Left cardiac atrium (tissue), 4 donors: ENCODE data around the gene EIPR1. TPM values are rescaled to one million over a fixed set of nuclear protein-coding genes. Genes with fewer than 3 reads are reported as not detected.
"Not testable (repeated sequence)": the region's sequence is repeated elsewhere in the genome, so short reads cannot be mapped to it uniquely, and the experiment has no call there.

Source experiments
- ATAC-seq, 2 donors: fragments of 200-7000 bp; cut with Tn5 transposase; one replicate each; pipeline ENCODE4 v1.9.1; 2020; ENCODE audit warnings: mild to moderate bottlenecking in 2 of 2, moderate library complexity in 2 of 2
- DNase-seq: peaks from one replicate; pipeline ENCODE4 v3.0.0-alpha.2; 2020
- intact Hi-C, 2 donors: fragments of 100-400 bp; cut with DNase I; formaldehyde crosslinking; loops; one replicate each; pipeline versions ENCODE4 v1.14.1 to v1.15.1; 2022 to 2023
- total RNA-seq, 2 donors: library from RNA; stranded (reverse); fragmentation: NEBNext Ultra II Directional; extraction: Animal tissue kit (Norgen Biotek cat#: 25700); gene quantifications; one replicate each; pipeline ENCODE4 v1.2.1, GENCODE V29; 2021
- donor health status: DM: no; HTN: yes; CAD: no.
- donor health status: DM: no; HTN: yes; CAD: no; lungs with severe emphysema.
- donor health status: DM: yes; HTN: yes; CAD: no.
- donor health status: Dilated cardiomyopathy.

The EIPR1 gene
- total RNA-seq, 2 donors from 2014 or later: 11.0 to 11.4 TPM

GRCh38 chr2:3298191-3298590, 79.4 kb downstream of the EIPR1 start:
- ATAC-seq (no peak), DNase-seq (no peak)
- intact Hi-C loops: no loop called here

- DNase-seq (no peak), ATAC-seq (no peak)
- intact Hi-C loops: no loop called here
Measured at GRCh38 chr2:3297523-3297922, 80.1 kb downstream of the EIPR1 start.

GRCh38 chr2:3296182-3296972, 81.2 kb downstream of the EIPR1 start:
- no peak for ATAC-seq
- no peak for DNase-seq
- intact Hi-C loops: no loop called here

GRCh38 chr2:3294493-3294892, 83.1 kb downstream of the EIPR1 start:
- intact Hi-C loops: no loop called here
- DNase-seq: no peak
- ATAC-seq: no peak

GRCh38 chr2:3294069-3294468, 83.5 kb downstream of the EIPR1 start:
- no peak for DNase-seq
- intact Hi-C loops: no loop called here
- no peak for ATAC-seq

GRCh38 chr2:3293221-3293620, 84.4 kb downstream of the EIPR1 start:
- intact Hi-C loops: no loop called here
- ATAC-seq: no peak

GRCh38 chr2:3292416-3292815, 85.2 kb downstream of the EIPR1 start:
- ATAC-seq (no peak), DNase-seq (no peak)
- intact Hi-C loops: no loop called here

More at GRCh38 chr2:3293221-3293620, 84.4 kb downstream of the EIPR1 start:
- DNase-seq: no peak

DNA sequence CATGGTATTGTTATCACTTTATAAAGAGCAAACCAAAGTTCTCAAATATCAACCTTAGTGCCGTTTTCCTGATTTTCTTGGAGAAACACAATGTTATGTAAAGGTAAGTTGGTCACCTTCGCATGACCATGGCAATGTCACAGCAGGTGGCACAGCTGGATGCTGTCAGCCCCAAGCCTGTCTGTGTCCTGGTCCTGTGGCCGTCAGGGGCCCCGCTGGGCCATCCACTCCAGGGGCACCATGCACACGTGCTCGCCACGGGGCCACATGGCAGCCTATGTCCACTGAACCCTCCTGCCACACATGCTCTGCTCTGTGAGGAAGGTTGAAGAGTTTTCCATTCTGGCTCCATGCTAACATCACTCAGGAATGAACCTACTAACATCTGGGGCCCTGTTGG, 85.9 kb downstream of the EIPR1 start:
- no peak for DNase-seq
- intact Hi-C loops: no loop called here

GRCh38 chr2:3291113-3291512, 86.5 kb downstream of the EIPR1 start:
- intact Hi-C loops: no loop called here
- no peak for DNase-seq
- ATAC-seq: no peak

More for the DNA sequence above, 85.9 kb downstream of the EIPR1 start:
- ATAC-seq: no peak

DNA sequence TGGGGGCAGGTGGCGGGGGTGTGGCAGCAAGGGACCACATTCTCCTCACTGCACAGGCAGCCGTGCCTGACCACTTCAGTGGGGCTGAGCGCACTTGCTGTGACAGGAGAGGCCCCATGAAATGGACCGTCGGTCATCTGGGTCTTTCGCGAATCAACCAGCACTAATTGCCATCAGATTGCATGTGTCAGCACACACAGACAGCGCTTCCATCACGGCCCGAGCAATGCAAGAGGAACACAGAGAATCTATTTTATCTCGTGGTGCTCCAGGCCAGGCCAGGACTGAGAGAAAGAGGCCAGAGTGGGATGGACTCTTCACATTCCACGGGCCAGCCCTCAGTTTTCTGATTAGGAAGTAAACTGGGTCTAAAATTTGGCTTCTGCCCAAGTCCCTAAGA, 87.0 kb downstream of the EIPR1 start:
- DNase-seq: no peak

DNA sequence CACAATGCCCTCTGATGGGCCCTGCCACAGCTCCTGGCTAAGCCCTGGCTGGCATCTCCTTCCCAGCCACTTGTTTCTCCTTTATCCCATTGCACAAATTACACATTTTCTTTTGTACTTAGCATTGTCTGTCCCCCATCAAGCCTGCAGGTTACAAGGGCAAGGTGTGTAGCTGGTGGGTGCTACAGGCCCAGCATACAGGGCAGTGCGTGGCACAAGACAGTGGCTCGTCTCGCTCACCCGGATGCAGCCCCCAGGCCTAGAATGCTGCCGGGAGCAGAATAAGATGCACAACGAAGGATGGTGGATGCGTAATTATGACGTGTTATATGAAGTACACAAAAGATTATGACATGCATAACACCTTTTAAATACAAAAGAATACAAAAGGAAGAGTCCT, 87.6 kb downstream of the EIPR1 start:
- no peak for DNase-seq
- no peak for ATAC-seq
- intact Hi-C loops: no loop called here

More for the DNA sequence above, 87.0 kb downstream of the EIPR1 start:
- intact Hi-C loops: no loop called here
- ATAC-seq: no peak

- no peak for ATAC-seq
- no peak for DNase-seq
- intact Hi-C loops: no loop called here
Measured at GRCh38 chr2:3289526-3289925, 88.1 kb downstream of the EIPR1 start.

DNA sequence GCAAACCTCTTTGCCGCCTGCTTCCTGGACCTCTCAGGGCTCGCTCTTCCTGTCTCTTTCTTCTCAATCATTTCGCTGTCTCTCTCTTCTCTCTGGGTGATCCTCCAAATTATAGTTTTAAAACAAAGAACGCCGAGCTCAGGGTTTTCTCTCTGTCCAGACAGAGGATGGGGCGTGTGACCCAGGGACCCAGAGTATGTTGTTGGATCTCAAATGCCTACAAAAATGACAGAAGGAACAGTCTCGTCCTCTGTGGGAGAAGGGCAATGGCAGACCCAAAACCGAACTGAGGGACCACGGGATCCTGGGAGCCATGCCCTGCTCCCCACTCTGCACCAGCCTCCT, 88.5 kb downstream of the EIPR1 start:
- DNase-seq: no peak
- ATAC-seq: no peak
- intact Hi-C loops: no loop called here

DNA sequence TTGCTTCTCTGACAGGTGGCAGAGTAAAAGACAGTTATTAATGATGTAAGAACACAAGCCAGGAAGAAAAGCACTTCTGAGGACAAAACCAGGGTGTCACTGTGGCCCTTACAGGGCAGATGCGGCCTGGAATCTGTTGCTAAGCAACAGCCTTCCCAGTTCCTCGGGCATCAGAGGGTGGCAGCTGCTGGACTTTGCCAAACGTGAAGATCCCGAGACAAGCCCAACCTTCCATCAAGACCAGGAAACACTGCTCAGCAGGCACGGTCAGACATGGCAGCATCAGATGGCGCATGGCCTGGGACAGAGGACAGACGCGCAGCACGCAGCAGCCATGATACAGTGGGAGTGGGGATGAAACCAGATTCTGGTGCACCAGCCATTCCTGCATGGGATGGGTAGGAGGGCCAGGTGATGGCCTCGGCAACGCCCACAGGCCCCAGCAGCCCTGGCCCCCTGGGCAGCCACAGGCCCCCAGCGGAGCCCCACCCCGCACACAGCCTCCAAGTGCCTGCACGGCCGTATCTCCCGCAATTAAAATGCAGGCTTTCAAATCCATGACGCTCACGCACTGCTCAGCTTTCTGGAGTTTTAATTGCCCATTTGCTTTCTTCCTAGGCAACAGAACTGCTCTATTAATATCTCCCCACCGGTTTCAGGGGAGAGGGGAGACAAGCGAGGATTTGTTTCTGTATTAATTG, 89.0 kb downstream of the EIPR1 start:
- ATAC-seq (no peak), DNase-seq (no peak)
- intact Hi-C loops: no loop called here

- DNase-seq: no peak
- intact Hi-C loops: no loop called here
Measured at GRCh38 chr2:3287896-3288295, 89.7 kb downstream of the EIPR1 start.

GRCh38 chr2:3286646-3287036, 91.0 kb downstream of the EIPR1 start:
- ATAC-seq, intact Hi-C loops, DNase-seq: not testable (repeated sequence)

More at GRCh38 chr2:3287896-3288295, 89.7 kb downstream of the EIPR1 start:
- ATAC-seq: no peak

DNA sequence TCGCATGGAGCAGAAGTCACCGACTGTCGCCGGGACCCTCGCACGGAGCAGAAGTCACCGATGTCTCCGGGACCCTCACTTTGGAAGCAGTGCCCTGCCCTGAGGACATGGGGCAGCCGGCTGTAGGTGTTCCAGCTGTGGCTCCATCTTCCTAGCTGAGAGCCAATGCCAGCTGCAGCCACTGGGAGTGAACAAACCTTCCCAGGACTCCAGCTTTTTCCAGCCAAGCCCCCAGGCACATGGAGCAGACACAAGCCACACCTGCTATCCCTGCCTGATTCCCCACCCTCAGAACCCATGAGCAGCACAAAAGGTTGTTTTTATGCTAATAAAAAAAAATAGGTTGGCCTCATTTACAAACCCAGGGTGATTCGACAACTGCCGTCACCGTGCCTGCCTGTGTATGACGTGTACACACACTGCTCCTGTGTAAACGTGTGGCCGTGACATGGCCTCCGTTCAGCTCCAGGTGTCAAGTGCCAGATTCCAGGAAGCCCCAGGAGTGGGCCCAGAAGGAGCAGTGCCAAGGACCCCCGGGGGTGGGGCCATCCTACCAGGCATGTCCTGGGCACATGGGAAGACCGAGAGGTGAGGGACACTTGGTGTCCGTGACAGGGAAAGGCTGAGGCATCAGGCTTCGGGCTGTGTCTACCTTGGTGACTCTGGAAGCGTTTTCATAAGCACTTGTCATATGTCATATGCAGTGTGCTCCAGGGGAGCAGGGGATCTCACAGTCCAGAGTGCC, 91.5 kb downstream of the EIPR1 start:
- intact Hi-C loops: no loop called here
- no peak for ATAC-seq
- DNase-seq: no peak

- ATAC-seq (no peak), DNase-seq (no peak)
Measured at GRCh38 chr2:3284657-3285630, 92.7 kb downstream of the EIPR1 start.

More at GRCh38 chr2:3284657-3285630, 92.7 kb downstream of the EIPR1 start:
- intact Hi-C loops: no loop called here
